B cell (primary cell): ENCODE data around the gene PIK3CD. TPM values are rescaled to one million over a fixed set of nuclear protein-coding genes. Genes with fewer than 3 reads are reported as not detected.

Experiments
- ATAC-seq: fragments of 200-7000 bp; cut with Tn5 transposase; one replicate; pipeline ENCODE4 v1.10.0; 2021; ENCODE audit warnings: low read depth, mild to moderate bottlenecking, moderate number of reproducible peaks, moderate library complexity
- CTCF ChIA-PET: fragments of 350-600 bp; sonication (Branson Sonifier 250); formaldehyde crosslinking; loops from one replicate; lab custom pipeline; 2021; ENCODE audit warnings: antibody characterized with exemption, inconsistent platforms; lab: Charles Lee
- POLR2A ChIA-PET: fragments of 350-600 bp; sonication (Branson Sonifier 250); formaldehyde crosslinking; loops from one replicate; lab custom pipeline; 2021; ENCODE audit warnings: antibody characterized with exemption; lab: Charles Lee
- DNase-seq: peaks from one replicate; pipeline ENCODE4 v3.0.0; 2013
- H2AFZ ChIP-seq: 2 replicates; pipeline ENCODE4 v1.6.1; 2012; ENCODE audit warnings: mild to moderate bottlenecking, low read depth, low read length; ENCODE audit not compliant: insufficient read depth, poor library complexity, severe bottlenecking
- H3K27ac ChIP-seq, 2 donors: 1 replicate in 1 of 2; 2 replicates in 1 of 2; pipeline ENCODE4 v1.5.1; 2012 to 2013; ENCODE audit warnings: low read length in 2 of 2, mild to moderate bottlenecking in 2 of 2, moderate library complexity in 1 of 2
- H3K27me3 ChIP-seq, 4 experiments: fragments of 200-600 bp in 1 of 4; sonication (generic) in 1 of 4; replicated peaks in 1 of 4; 1 replicate in 2 of 4; 2 replicates in 2 of 4; pipeline versions ENCODE4 v1.6.1 to v1.7.0; 2013 to 2016; ENCODE audit warnings: low read length in 3 of 4, mild to moderate bottlenecking in 2 of 4, mixed read lengths in 1 of 4, moderate library complexity in 1 of 4; ENCODE audit not compliant: insufficient read depth in 4 of 4, control insufficient read depth in 3 of 4; ENCODE audit errors: control extremely low read depth in 1 of 4
- H3K36me3 ChIP-seq, 2 experiments: replicated peaks in 1 of 2; 1 replicate in 1 of 2; 2 replicates in 1 of 2; pipeline versions ENCODE4 v1.6.1 to v1.7.1; 2013; ENCODE audit warnings: low read length in 1 of 2; ENCODE audit not compliant: insufficient read depth in 2 of 2, control insufficient read depth in 1 of 2; ENCODE audit errors: control extremely low read depth in 1 of 2, extremely low read depth in 1 of 2
- H3K4me1 ChIP-seq, 2 donors: fragments of 200-600 bp in 1 of 2; sonication (generic) in 1 of 2; 1 replicate in 1 of 2; 2 replicates in 1 of 2; pipeline versions ENCODE4 v1.5.1 to v1.6.1; 2013 to 2017; ENCODE audit warnings: low read length in 2 of 2; ENCODE audit not compliant: control insufficient read depth in 2 of 2, insufficient read depth in 2 of 2
- H3K4me2 ChIP-seq: replicated peaks from 2 replicates; pipeline ENCODE3; 2012; ENCODE audit warnings: mild to moderate bottlenecking, low read depth, low read length; ENCODE audit not compliant: poor library complexity, severe bottlenecking
- H3K4me3 ChIP-seq, 5 experiments: fragments of 200-600 bp in 1 of 5; sonication (generic) in 1 of 5; 1 replicate in 3 of 5; 2 replicates in 2 of 5; pipeline versions ENCODE4 v1.5.1 to v1.7.0; 2011 to 2016; ENCODE audit warnings: low read length in 4 of 5, mild to moderate bottlenecking in 4 of 5, low read depth in 2 of 5, control low read depth in 1 of 5, moderate library complexity in 1 of 5; ENCODE audit not compliant: insufficient read depth in 1 of 5; ENCODE audit errors: control extremely low read depth in 1 of 5, extremely low read depth in 1 of 5
- H3K79me2 ChIP-seq: fragments of 200-600 bp; sonication (generic); one replicate; pipeline ENCODE4 v1.6.0; 2016; ENCODE audit warnings: low read length; ENCODE audit not compliant: control insufficient read depth, insufficient read depth
- H3K9ac ChIP-seq: fragments of 200-600 bp; sonication (generic); 2 replicates; pipeline ENCODE4 v1.6.1; 2017; ENCODE audit warnings: mild to moderate bottlenecking, low read length, moderate library complexity
- H3K9me3 ChIP-seq, 3 donors: one replicate each; pipeline versions ENCODE4 v1.6.1 to v1.7.1; 2013; ENCODE audit warnings: low read length in 2 of 3; ENCODE audit not compliant: control insufficient read depth in 2 of 3, insufficient read depth in 1 of 3; ENCODE audit errors: control extremely low read depth in 1 of 3
- H4K20me1 ChIP-seq: 2 replicates; pipeline ENCODE4 v1.6.0; 2012; ENCODE audit warnings: mild to moderate bottlenecking, low read length; ENCODE audit not compliant: insufficient read depth, control insufficient read depth, poor library complexity, severe bottlenecking
- H3K27ac Mint-ChIP-seq: one replicate; pipeline ENCODE4 v1.8.0; 2021; ENCODE audit warnings: mixed read lengths
- H3K27me3 Mint-ChIP-seq: one replicate; pipeline ENCODE4 v1.8.0; 2021; ENCODE audit warnings: mixed read lengths
- H3K4me1 Mint-ChIP-seq: one replicate; pipeline ENCODE4 v1.8.0; 2021; ENCODE audit warnings: mixed read lengths
- H3K4me3 Mint-ChIP-seq: one replicate; pipeline ENCODE4 v1.8.0; 2021; ENCODE audit warnings: mixed read lengths
- H3K9me3 Mint-ChIP-seq: one replicate; pipeline ENCODE4 v1.8.0; 2022; ENCODE audit warnings: mixed read lengths; ENCODE audit not compliant: insufficient read depth
- CTCF ChIP-seq: fragments of 200-600 bp; IDR thresholded peaks from one replicate; pipeline ENCODE4 v1.8.0; 2022; ENCODE audit warnings: antibody characterized with exemption, mild to moderate bottlenecking
- EZH2 ChIP-seq: IDR thresholded peaks from 2 replicates; pipeline ENCODE4 v1.6.1; 2012; ENCODE audit warnings: borderline replicate concordance, low read depth, mild to moderate bottlenecking, moderate library complexity, low read length; ENCODE audit not compliant: insufficient read depth, poor library complexity, severe bottlenecking
- WGBS: methylation state at CpG from one replicate; pipeline ENCODE4 v1.1.5; 2013; ENCODE audit warnings: missing lambda C conversion rate; ENCODE audit not compliant: insufficient coverage; 5-methylcytosine and 5-hydroxymethylcytosine counted together
- intact Hi-C: fragments of 100-400 bp; cut with micrococcal nuclease; formaldehyde crosslinking; loops from one replicate; pipeline ENCODE4 v1.10.0; 2022
- polyA plus RNA-seq: library from polyadenylated mRNA; depleted of rRNA; stranded (reverse); fragments of >200 nt; gene quantifications from 2 replicates; pipeline ENCODE4 v1.2.3, GENCODE V29; 2012
- total RNA-seq, 2 donors: library from RNA; stranded (reverse); fragments of 120-200 nt in 1 of 2; gene quantifications; 1 replicate in 1 of 2; 2 replicates in 1 of 2; pipeline versions ENCODE4 v1.2.3 to v1.2.4, GENCODE V29; 2013 to 2022

PIK3CD gene
- total and polyA plus RNA-seq, 2 donors (not counting 1 experiment from before 2014, with no cell fraction given): 144 to 222 TPM

GRCh38 chr1:9730096-9730901 is 78.8 kb downstream of the PIK3CD start:
- no peaks in the 10 kb centered on the region for H3K27me3 ChIP-seq
- no peak overlapping the region for H3K27ac ChIP-seq
- Mint-ChIP-seq H3K27ac (peak overlapping the region; percentile 80), H3K27me3 (no peaks in the 10 kb centered on the region), H3K4me3 (no peak overlapping the region), H3K9me3 (no peaks in the 10 kb centered on the region), H3K4me1 (peaks cover 31% of the 10 kb centered on the region)
- no peak overlapping the region for H2AFZ ChIP-seq
- ChIA-PET CTCF (interaction anchor here (1.0 to 1.2 kb wide), 2 partner anchors 104 to 141 kb away, joined by 3 to 5 read pairs; no protein-coding TSS in a partner anchor), POLR2A (interaction anchor here (0.6 kb wide), 1 partner anchor 64 kb away, joined by 3 read pairs; no protein-coding TSS in a partner anchor)
- H3K9me3 ChIP-seq: no peaks in the 10 kb centered on the region
- no peak overlapping the region for H3K4me3 ChIP-seq
- H3K4me1 ChIP-seq: peaks cover 11 to 21% of the 10 kb centered on the region in 2 donors
- no peaks in the 10 kb centered on the region for H3K79me2 ChIP-seq
- intact Hi-C loops: no loop called here
- H3K9ac ChIP-seq: no peak overlapping the region
- 87% methylated on average over 33 of the region's 45 CpGs for WGBS
- TF ChIP-seq CTCF (no peak), EZH2 (no peak)
- no peak for DNase-seq
- H4K20me1 ChIP-seq: peaks cover 43% of the 10 kb centered on the region
- H3K4me2 ChIP-seq: no peak overlapping the region
- H3K36me3 ChIP-seq: peaks cover 0 to 85% of the 10 kb centered on the region in 2 experiments
- ATAC-seq: peak; percentile 24

- intact Hi-C loops: no loop called here
- CTCF ChIA-PET: interaction anchor here (0.7 to 1.2 kb wide), 3 partner anchors 15 to 115 kb away, joined by 3 to 5 read pairs (median 4); no protein-coding TSS in a partner anchor
- Histone ChIP-seq H3K4me2 (no peak overlapping the region), H3K4me1 (peaks cover 11 to 21% of the 10 kb centered on the region in 2 donors), H3K9ac (no peak overlapping the region), H3K27me3 (no peaks in the 10 kb centered on the region), H3K27ac (no peak overlapping the region), H3K36me3 (peaks cover 0 to 93% of the 10 kb centered on the region in 2 experiments), H3K4me3 (no peak overlapping the region), H2AFZ (no peak overlapping the region), H3K79me2 (no peaks in the 10 kb centered on the region), H3K9me3 (no peaks in the 10 kb centered on the region), H4K20me1 (peaks cover 43% of the 10 kb centered on the region)
- Mint-ChIP-seq H3K27ac (peak overlapping the region; percentile 80), H3K9me3 (no peaks in the 10 kb centered on the region), H3K27me3 (no peaks in the 10 kb centered on the region), H3K4me1 (peaks cover 31% of the 10 kb centered on the region), H3K4me3 (no peak overlapping the region)
- POLR2A ChIA-PET: no interaction called here
- WGBS: 97% methylated on average over 23 of the region's 31 CpGs
- DNase-seq (no peak), ATAC-seq (no peak)
- no peak for TF ChIP-seq CTCF
- TF ChIP-seq EZH2: no peak
Observed at GRCh38 chr1:9731051-9731537, 79.6 kb downstream of the PIK3CD start.
